ENCODE data around the gene ADAMTS18. TPM values are rescaled to one million over a fixed set of nuclear protein-coding genes. Genes with fewer than 3 reads are reported as not detected.
A peak's percentile ranks its signal among the peaks of the same experiment; 100 is the strongest.

The ADAMTS18 gene
- total RNA-seq, 1 experiment from 2014 or later = not detected

DNA sequence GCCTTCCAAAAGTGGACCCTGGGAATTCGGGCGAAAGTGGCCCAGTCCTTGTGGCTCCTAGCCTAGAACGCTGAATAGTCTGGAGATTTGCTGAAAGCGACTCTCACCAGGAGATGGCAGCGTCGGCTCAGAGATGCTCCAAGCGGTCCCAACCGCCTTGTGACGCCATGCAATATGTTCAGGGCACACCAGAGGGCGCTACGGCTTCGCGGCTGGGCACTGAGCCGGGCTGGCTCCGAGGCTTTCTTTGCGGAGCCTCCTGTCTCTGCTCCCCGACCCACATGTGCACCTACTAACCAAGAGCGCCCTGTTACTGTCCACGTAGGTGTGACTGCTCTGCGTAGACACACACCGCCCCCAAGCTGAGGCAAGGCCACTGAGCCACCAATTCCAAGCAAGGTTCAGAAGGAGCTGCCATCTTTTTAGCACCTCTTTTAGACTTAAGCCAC is 198.7 kb downstream of the ADAMTS18 start:
- peak; percentile 72 for DNase-seq (ENCODE audit: extremely low read depth, low read depth)

DNA sequence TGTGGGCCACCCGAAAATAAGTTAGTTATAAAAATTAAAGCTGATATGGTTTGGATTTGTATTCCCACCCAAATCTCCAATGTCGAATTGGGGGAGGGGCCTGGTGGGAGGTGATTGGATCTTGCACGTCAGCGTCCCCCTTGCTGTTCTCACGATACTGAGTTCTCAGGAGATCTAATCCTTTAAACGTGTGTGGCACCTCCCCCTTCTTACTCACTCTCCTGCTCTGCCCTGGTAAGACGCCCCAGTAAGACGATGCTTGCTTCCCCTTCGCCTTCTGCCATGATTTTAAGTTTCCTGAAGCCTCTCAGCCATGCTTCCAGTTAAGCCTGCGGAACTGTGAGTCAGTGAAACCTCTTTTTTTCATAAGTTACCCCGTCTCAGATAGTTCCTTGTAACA is 200.2 kb downstream of the ADAMTS18 start:
- no peak for DNase-seq (ENCODE audit: extremely low read depth, low read depth)

DNA sequence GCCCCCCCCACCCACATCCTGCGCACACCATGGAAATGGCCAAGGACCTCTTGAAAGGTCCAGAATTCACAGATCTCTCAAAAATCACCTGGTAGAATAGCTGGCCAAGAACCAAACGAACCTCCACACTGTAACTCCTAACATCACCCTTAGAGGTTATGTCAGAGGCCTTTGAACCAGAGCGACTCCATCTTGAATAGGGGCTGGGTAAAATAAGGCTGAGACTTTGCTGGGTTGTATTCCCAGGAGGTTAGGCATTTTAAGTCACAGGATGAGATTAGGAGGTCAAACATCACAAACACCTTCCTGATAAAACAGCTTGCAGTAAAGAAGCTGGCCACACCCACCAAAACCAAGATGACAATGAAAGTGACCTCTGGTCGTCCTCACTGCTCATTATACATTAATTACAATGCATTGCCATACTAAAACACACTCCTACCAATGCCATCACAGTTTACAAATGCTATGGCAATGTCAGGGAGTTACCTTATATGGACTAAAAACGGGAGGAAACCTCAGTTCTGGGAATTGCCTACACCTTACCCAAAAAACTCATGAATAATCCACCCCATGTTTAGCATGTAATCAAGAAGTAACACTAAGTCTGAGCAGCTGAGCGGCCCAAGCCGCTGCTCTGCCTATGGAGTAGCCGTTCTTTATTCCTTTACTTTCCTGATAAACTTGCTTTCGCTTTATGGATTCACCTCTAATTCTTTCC is 200.9 kb downstream of the ADAMTS18 start:
- no peak for DNase-seq (ENCODE audit: extremely low read depth, low read depth)

Other genes with a start within 250 kb of the ADAMTS18 start
- 10.2 and 13.8 TPM in 2 replicates for gene MON1B, start 243.8 kb downstream of the ADAMTS18 start, total RNA-seq (2014; rRNA removed; shearing (Covaris generic))
- 0.45 and 1.4 TPM in 2 replicates for gene SYCE1L, start 235.6 kb downstream of the ADAMTS18 start, total RNA-seq (2014; rRNA removed; shearing (Covaris generic))